Fibroblast of skin of right biceps (primary cell): Measurements from ENCODE around the gene FAM151B.
A peak's percentile ranks its signal among the peaks of the same experiment; 100 is the strongest.
"Not testable (repeated sequence)": the region's sequence is repeated elsewhere in the genome, so short reads cannot be mapped to it uniquely, and the experiment has no call there.

Experiments used
- DNase-seq: peaks from one replicate; pipeline ENCODE4 v3.0.0-alpha.2; 2013

Gene FAM151B

GRCh38 chr5:80504833-80505232, 16.9 kb downstream of the FAM151B start:
- no peak for DNase-seq

DNA sequence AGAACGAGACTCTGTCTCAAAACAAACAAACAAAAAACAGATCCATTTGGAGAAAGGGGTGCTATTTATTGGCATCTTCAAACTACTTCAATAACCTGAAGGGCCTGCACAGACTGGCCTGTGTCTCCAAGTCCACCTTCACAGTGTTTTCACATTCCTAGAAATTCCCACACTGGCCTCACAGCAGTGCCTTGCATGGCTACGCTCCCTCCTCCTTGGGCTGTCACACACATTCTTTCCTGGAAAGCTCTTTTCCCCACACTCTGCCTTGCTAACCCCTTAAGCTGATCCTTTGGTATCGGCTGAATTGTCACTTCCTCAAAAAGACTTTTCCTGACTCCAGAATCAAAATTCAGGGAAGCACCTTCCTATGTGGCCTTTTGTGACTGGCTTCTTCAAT, 19.8 kb downstream of the FAM151B start:
- DNase-seq, result no peak

- no peak for DNase-seq
Measured at GRCh38 chr5:80508844-80509243, 20.9 kb downstream of the FAM151B start.

DNA sequence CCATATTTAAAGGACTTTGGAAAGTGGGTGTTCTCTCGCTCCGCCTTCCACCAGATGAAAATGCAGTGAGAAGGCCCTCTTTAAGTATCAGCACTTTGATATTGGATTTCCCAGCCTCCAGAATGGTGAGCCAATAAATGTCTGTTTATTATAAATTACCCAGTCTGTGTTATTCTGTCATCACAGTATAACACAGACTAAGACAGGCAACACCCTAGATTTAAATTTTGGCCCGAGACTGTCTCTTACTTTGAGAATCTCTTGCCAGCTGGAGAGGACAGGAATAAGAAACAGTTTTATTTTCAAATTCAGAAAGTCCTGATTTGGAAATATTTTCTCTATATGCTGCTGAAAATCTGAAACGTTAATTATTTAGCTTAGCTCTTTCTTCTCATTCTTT, 21.5 kb downstream of the FAM151B start:
- no peak for DNase-seq

DNA sequence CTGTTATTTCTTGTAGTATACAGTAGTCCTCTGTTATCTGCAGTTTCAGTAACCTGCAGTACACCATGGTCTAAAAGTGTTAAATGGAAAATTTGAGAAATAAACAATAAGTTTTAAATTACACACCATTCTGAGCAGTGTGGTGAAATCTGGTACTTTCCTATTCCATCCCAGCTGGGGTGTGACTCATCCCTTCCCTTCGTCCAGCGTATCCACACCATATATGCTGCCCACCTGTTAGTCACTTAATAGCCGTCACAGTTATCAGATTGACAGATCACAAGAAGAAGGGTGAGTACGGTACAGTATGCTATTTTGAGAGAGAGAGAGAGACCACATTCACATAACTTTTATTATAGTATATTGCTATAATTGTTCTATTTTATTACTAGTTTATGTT, 28.9 kb downstream of the FAM151B start:
- DNase-seq, result peak; percentile 40

- no peak for DNase-seq
Measured at GRCh38 chr5:80540691-80541090, 52.8 kb downstream of the FAM151B start.

DNA sequence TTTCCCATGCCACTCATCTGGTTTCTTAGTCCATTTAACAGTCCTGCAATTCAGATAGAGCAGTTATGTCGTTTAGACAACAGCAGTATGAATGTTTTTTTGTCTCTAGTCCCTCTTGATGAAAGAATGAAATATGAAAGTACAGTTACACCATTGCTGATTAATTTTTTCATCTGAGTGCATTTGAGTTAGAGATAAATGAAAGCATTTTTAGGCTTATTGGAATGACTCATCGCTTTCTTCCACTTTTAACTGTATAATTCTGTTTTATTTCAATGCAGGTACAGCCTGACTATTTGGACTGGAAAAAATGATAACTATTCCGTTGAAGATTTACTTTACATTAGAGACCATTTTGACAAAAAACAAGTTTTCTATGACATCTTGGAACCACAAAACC, 53.5 kb downstream of the FAM151B start:
- no peak for DNase-seq

GRCh38 chr5:80554646-80555045, 66.7 kb downstream of the FAM151B start:
- DNase-seq, result no peak

DNA sequence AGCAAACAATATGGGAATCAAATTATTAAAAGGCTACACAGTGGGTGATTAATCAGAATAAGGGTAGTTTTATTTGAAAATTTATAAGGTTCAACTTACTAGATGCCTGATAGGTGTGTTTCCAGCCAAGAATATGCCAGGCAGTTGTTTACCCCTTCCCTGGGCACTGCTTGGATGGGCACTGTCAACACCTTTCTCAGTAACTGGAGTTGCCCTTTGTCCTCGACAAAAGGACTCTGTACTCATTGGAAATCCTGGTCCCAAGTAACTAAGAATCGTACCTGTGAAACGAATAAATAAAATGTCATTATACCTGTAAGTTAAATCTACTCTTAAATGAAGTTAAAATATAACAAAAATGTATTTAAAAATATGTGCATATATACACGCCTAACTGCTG, 67.2 kb downstream of the FAM151B start:
- DNase-seq, result no peak

DNA sequence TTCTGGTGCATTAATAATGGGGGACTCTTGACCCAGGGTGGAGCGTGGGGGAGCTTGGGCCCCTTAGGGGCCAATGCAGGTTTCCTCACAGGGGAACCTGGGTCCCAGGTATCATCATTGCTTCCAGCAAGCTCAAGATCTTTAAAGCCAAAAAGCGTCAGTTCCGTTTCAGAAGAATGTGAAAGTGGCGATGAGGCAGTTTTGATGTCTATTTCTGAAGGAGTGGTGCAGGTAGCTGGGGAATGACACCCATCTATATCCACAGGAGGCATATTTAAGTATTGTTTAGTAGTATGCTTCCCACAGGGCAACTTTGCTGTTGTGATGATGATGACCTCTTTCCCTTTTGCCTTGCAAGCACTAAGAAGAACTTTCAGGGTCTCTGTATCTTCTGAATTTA, 71.3 kb downstream of the FAM151B start:
- DNase-seq, result no peak

GRCh38 chr5:80565330-80565729, 77.4 kb downstream of the FAM151B start:
- DNase-seq, result peak; percentile 4

GRCh38 chr5:80566711-80567259, 78.9 kb downstream of the FAM151B start:
- no peak for DNase-seq

DNA sequence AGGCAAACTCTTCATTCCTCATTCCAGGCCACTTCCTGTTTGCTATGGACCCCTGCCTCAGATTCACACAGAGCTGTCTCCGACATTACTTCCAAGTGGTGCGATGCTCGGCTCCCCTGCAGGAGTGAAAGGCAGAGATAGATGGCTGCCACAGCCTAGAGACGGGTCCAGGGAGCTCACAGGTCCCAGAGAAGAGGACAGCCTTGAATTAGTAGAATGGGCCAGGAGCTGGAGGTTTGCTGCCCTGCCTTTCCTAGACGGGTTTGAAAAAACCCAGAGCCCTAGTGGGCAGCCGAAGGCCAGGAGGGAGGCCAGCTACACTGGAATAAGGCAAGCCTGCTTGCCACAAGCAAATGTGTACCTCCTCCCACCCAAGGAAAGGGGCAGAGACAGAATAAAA, 80.4 kb downstream of the FAM151B start:
- DNase-seq, result no peak

DNA sequence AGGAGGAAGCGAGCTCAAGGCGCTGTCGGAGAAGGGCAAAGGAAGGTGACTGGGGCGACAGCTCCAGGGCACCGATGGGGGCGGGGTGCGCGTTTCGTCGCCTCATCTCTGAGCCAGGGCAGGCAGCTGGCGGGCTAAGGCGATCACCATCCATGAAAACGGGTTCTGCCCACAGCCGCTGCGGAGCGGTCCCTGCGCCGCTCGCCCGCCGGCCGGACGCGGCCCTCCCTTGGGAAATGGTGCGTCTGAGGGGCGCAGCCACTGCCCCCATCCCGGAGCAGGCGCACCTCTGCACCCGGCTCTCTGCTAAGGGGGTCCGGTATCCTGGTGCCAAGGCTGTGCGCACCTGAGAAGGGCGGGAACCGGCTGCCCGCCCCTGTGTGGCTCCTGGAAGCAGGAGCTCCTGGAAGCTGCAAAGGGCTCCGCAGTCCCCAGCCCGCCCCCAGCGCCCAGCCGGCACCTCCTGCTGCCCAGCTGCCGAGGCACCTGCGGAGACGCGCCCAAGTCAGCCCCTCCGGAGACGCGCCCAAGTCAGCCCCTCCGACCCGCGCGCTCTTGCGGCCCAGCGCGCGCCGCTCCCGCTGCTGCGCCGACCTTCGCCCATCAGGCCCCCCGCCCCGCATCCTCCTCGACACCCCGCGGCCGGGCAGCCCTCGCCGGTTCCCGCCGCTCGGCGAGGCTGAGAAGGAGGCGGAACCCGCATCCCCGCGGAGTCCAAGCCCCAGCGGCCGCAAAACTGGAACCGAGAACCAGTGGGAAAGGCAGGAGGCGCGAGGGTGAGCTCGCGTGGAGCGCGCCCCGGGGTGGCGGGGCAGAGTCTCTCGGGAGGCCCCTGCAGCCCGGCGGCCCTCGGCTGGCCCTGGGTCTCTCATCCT, 81.4 kb downstream of the FAM151B start:
- no peak for DNase-seq

DNA sequence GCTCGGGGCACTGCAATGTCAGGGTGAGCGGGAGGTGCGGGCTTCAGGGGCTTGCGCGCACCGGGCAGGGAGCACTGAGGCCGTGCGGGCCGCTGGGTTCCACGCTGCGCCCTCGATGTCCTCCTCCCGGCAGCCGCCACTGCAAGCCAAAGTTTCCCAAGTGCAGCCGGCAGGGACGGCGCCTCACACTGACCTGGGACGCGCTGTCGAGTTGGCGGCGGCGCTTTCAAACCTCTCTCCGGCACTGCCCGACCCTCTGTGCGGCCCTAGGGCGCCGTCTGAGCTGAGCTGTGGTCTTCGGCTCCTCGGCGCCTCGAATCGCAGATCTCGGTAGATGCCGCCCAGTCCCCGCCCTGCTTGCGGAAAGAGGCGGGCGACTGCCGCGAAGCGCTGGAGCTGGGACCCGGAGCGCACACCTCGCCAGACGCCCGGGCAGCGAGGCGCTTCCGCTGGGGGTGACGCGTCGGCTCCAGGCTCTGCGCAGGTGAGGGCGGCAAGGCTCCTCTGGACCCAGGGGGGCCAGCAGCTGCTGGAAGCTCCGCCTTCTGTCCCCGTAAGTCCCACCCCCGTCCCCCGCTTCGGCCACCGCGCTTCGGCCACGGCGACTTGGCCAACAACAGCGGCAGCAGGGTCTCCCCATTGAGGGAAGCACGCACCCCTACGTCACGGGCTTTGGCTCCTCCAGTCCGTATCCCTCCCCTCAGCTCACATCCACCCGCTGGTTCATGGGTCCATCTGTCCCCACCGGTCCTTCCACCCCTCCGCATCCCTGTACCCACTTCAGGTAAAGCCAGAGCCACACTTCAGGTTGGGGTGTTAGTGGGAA, 82.3 kb downstream of the FAM151B start, which contains the start of gene ANKRD34B:
Gene ANKRD34B, minus strand, starts transcription at position 320 of the 826 bp plus-strand sequence. CDS start 10,261 bp downstream, outside the sequence.
- DNase-seq, result peak; percentile 3

- no peak for DNase-seq
Measured at GRCh38 chr5:80573062-80573461, 85.2 kb downstream of the FAM151B start.

- DNase-seq, result no peak
Measured at GRCh38 chr5:80576383-80576782, 88.5 kb downstream of the FAM151B start.

DNA sequence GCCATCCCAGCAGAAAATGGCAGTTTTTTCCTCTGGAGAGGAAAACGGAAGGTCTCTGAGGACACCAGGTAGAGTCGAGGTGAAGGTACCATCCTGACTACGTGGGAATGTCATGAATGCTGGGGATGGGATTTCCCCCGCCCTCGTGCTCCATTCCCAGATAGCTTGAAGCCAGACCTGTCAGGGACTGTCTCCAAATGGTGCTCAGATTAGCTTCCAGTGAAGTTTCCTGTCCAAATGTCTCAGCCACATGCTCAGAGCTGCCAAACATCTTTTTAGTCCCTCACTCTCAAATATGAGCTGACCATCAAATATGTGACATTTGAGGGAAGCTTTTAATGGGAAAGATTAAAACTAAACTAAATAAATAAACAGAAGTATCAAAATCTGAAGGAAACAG, 89.8 kb downstream of the FAM151B start:
- no peak for DNase-seq

DNA sequence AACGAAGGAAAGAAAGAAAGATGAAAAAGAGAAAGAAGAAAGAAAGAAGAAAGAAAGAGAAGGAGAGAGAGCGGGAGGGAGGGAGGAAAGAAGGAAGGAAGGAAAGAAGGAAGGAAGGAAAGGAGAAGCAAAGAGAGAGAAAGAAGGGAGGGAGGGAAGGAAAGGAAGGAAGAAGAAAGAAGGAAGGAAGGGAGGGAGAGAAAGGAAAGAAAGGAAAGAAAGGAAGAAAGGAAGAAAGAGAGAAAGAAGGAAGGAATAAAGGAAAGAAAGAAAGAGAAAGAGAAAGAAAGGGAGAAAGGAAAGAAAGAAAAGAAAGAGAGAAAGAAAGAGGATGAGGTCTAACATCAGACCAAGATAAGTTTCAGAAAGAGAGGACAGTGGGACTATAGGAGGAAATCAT, 91.2 kb downstream of the FAM151B start:
- DNase-seq, result no peak

- DNase-seq, result not testable (repeated sequence)
Measured at GRCh38 chr5:80580291-80580690, 92.4 kb downstream of the FAM151B start.

DNA sequence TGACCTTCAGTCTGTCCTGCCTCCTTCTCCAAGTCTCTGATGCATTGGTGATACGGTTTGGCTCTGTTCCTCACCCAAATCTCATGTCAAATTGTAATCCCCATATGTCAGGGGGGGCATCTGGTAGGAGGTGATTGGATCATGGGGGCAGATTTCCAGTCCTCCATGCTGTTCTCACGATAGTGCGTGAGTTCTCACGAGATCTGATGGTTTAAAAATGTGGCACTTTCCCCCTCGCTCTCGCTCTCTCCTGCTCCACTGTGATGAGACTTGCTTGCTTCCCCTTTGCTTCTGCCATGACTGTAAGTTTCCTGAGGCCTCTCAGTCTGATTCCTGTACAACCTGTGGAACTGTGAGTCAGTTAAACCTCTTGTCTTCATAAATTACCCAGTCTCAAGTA, 96.9 kb downstream of the FAM151B start:
- no peak for DNase-seq

DNA sequence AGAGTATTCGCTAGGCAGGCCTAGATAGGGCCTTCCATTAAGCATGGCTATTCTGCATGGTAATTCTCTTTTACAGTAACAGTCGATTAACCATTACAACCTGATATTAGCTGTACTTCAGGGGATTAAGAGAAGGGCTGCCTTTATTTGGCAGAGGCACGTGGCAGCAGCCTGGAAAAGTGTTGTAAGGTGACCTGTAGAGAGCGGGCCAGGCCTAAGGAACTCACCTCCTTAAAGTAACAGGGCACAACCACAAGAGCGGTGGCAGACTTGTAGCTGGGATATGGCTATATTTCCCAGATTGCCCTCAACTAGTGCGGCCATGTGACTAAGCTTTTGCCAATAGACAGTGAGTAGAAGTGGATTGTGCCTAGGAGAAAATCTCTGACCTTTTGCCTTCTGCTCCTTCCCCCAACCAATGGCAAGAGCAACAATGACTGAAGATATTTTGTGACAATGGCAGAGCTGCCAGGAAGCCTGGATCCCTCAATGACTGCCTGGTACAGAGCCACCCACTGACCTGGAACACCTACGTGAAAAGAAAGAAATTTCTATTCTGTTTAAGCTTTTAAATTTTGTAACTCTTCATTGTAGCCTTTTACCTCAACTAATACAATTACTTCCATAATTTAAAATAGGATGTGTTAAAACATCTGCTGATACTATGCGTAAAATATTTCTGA, 101.1 kb downstream of the FAM151B start:
- DNase-seq, result no peak

DNA sequence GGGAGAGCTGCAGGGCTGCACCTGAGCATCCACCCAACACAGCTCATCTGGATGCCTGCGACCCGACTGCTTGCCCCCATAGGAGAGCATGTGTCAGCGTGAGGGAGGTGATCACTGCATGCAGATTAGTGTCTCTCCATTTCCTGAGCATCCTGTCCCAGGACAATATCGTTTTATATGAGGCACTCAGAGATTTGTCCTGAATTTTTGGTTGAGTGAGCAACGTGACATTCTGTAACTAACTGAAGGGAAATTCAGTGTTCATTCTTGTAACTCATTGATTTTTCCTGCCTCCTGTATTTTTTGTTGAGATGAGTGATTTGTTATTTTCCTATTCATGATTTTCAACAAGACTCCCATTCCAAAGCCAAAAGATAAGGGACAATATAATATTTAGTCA, 102.9 kb downstream of the FAM151B start:
- DNase-seq, result no peak
